Neural progenitor cell (in vitro differentiated cells): ENCODE results near the gene ARL6IP1.

Experiments
- EZH2 ChIP-seq: fragments of 200-600 bp; sonication (generic); IDR thresholded peaks from 2 replicates; pipeline ENCODE4 v1.6.1; 2017; ENCODE audit warnings: antibody characterized with exemption, mild to moderate bottlenecking, moderate library complexity
- TF ChIP-seq, protein P1 (sequence below): fragments of 200-600 bp; sonication (generic); IDR thresholded peaks from 2 replicates; pipeline ENCODE4 v1.5.1; 2017; ENCODE audit warnings: antibody characterized with exemption, mild to moderate bottlenecking

DNA sequence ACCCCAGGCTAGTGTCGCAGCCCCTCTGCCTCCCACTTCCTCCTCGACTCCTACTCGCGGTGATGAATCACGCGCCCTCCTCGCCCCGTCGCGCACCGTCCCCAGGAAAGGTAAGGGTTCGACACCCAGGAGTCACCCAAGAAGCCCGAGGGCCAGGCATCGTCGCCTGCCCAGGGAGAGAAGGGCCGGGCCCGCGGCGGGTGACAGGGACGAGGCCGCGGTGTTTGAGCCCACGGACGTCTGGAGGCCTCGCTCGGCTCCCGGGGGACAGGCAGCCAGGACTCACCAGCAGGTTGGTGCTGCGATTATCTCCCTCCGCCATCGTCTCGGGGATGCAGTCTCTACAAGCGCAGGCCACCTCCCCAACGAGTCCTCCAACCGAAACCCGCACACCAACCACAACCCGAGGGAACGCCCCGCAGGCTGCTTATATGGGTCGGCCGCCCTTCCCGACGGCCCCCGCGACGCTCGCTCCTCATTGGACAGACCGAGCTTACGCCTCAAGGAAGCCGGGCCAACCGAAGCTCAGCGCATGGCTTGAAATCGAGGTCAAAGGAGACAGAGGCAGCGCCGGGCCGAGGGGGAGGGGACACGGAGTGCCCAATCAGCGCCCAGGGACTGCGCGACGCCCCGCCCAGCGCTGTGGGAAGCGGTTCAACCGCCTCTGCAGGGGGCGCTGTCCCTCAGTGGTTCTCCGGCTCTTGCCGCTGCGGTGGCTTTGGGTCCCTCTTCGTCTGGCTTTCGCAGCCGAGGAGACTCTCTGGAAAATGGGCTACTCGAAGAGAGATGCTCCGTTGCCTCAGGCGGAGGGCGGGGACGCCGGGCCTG lies at the start of gene ARL6IP1:
- TF ChIP-seq, protein P1, sequence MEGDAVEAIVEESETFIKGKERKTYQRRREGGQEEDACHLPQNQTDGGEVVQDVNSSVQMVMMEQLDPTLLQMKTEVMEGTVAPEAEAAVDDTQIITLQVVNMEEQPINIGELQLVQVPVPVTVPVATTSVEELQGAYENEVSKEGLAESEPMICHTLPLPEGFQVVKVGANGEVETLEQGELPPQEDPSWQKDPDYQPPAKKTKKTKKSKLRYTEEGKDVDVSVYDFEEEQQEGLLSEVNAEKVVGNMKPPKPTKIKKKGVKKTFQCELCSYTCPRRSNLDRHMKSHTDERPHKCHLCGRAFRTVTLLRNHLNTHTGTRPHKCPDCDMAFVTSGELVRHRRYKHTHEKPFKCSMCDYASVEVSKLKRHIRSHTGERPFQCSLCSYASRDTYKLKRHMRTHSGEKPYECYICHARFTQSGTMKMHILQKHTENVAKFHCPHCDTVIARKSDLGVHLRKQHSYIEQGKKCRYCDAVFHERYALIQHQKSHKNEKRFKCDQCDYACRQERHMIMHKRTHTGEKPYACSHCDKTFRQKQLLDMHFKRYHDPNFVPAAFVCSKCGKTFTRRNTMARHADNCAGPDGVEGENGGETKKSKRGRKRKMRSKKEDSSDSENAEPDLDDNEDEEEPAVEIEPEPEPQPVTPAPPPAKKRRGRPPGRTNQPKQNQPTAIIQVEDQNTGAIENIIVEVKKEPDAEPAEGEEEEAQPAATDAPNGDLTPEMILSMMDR: peak; percentile 75
- TF ChIP-seq EZH2: no peak
